ENCODE data around the gene METTL14. TPM values are rescaled to one million over a fixed set of nuclear protein-coding genes. Genes with fewer than 3 reads are reported as not detected.

METTL14 gene
- polyA plus RNA-seq, 1 donor (not counting 4 experiments of a cell fraction or from before 2014, with no cell fraction given) = 25.8 TPM

DNA sequence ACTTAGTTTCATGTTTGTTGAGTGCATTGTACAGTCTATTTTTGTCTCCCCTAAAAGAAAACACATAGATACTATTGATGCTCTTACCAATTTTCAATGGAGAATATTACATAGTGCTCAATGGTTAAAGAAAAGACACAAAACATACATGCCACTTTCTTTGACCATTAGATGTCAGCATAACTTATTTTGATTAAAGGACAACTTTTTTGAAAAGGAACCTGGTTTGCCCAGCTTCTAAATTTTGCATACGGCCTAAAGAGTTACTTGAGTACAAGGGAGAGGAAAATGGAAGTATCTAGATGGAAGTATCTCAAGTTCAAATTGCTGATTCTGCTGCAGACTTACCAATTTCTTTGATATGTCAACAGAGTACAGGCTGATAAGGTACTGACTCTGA, 68.5 kb downstream of the METTL14 start:
- H3K9me3 ChIP-seq (ENCODE audit: control insufficient read depth, low read depth, low read length) = no peaks in the 10 kb centered on the region
- no peaks in the 10 kb centered on the region for H3K27me3 ChIP-seq (ENCODE audit: control insufficient read depth, extremely low read depth, insufficient read depth, low read length)
- FAIRE-seq (no peak), DNase-seq (ENCODE audit: low read depth, low spot score) (no peak)
- H3K36me3 ChIP-seq (ENCODE audit: control insufficient read depth in 2 of 2, extremely low read depth in 1 of 2, insufficient read depth in 2 of 2, low read length in 2 of 2) = peaks cover 5 to 21% of the 10 kb centered on the region in 2 experiments
- no peaks in the 10 kb centered on the region for H3K9me1 ChIP-seq (ENCODE audit: control insufficient read depth, extremely low read depth, insufficient read depth, low read length)
- no peak overlapping the region for H2AFZ ChIP-seq (ENCODE audit: control insufficient read depth, low read length)
- dilution Hi-C loops (cut with MboI; ENCODE audit: extremely low pct_ligation_motif_present, low sequenced_read_pairs) = no loop called here
- no peak overlapping the region for H3K27ac ChIP-seq (ENCODE audit: control insufficient read depth, insufficient read depth, low read length)
- H4K20me1 ChIP-seq (ENCODE audit: control insufficient read depth, extremely low read depth, insufficient read depth, low read length) = no peaks in the 10 kb centered on the region
- H3K4me1 ChIP-seq (ENCODE audit: control insufficient read depth, extremely low read depth, insufficient read depth, low read length) = no peaks in the 10 kb centered on the region
- no peak overlapping the region for H3K9ac ChIP-seq (ENCODE audit: control insufficient read depth, extremely low read depth, insufficient read depth, low read length)
- no peaks in the 10 kb centered on the region for H3K79me2 ChIP-seq (ENCODE audit: control insufficient read depth, insufficient read depth, low read length)
- H3K4me3 ChIP-seq (ENCODE audit: control insufficient read depth in 2 of 3, extremely low read depth in 1 of 3, insufficient read depth in 2 of 3, low read depth in 1 of 3, low read length in 3 of 3) = no peak overlapping the region
- H3K4me2 ChIP-seq (ENCODE audit: control insufficient read depth, extremely low read depth, insufficient read depth, low read depth, low read length) = no peak overlapping the region
- TF ChIP-seq, protein P1, sequence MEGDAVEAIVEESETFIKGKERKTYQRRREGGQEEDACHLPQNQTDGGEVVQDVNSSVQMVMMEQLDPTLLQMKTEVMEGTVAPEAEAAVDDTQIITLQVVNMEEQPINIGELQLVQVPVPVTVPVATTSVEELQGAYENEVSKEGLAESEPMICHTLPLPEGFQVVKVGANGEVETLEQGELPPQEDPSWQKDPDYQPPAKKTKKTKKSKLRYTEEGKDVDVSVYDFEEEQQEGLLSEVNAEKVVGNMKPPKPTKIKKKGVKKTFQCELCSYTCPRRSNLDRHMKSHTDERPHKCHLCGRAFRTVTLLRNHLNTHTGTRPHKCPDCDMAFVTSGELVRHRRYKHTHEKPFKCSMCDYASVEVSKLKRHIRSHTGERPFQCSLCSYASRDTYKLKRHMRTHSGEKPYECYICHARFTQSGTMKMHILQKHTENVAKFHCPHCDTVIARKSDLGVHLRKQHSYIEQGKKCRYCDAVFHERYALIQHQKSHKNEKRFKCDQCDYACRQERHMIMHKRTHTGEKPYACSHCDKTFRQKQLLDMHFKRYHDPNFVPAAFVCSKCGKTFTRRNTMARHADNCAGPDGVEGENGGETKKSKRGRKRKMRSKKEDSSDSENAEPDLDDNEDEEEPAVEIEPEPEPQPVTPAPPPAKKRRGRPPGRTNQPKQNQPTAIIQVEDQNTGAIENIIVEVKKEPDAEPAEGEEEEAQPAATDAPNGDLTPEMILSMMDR (optimal IDR thresholded peaks at IDR 0.05 in 1 of 3, IDR thresholded peaks at IDR 0.05 in 1 of 3, conservative IDR thresholded peaks at IDR 0.05 in 1 of 3; ENCODE audit: extremely low read depth in 1 of 3, insufficient read depth in 2 of 3, low read length in 3 of 3) = no peak
- TF ChIP-seq EZH2 (IDR thresholded peaks at IDR 0.05; ENCODE audit: low read length) = no peak

DNA sequence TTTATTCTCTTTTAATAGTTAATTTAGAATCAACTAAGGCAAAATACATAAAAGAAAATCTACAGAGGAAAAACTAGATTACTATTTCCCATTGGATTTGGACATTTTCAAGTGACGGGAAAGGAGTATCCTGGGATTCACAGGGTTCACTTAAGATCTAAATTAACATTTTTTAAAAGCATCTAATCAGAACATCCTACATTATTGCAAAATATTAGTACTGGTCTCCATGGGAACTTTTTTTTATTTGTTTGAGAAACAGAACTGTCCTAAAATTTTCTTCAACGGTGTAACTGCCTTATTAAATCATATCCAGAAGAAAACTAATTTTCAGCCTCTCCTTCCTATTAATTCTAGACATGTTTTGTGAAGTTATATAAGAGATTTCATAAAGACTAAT, 69.7 kb downstream of the METTL14 start:
- no peak for FAIRE-seq
- H3K79me2 ChIP-seq (ENCODE audit: control insufficient read depth, insufficient read depth, low read length) = no peaks in the 10 kb centered on the region
- no peaks in the 10 kb centered on the region for H3K4me1 ChIP-seq (ENCODE audit: control insufficient read depth, extremely low read depth, insufficient read depth, low read length)
- no peak overlapping the region for H3K9ac ChIP-seq (ENCODE audit: control insufficient read depth, extremely low read depth, insufficient read depth, low read length)
- dilution Hi-C loops (cut with MboI; ENCODE audit: extremely low pct_ligation_motif_present, low sequenced_read_pairs) = no loop called here
- peaks cover 5 to 21% of the 10 kb centered on the region in 2 experiments for H3K36me3 ChIP-seq (ENCODE audit: control insufficient read depth in 2 of 2, extremely low read depth in 1 of 2, insufficient read depth in 2 of 2, low read length in 2 of 2)
- no peaks in the 10 kb centered on the region for H4K20me1 ChIP-seq (ENCODE audit: control insufficient read depth, extremely low read depth, insufficient read depth, low read length)
- H3K27me3 ChIP-seq (ENCODE audit: control insufficient read depth, extremely low read depth, insufficient read depth, low read length) = no peaks in the 10 kb centered on the region
- no peak overlapping the region for H3K4me3 ChIP-seq (ENCODE audit: control insufficient read depth in 2 of 3, extremely low read depth in 1 of 3, insufficient read depth in 2 of 3, low read depth in 1 of 3, low read length in 3 of 3)
- no peak overlapping the region for H3K27ac ChIP-seq (ENCODE audit: control insufficient read depth, insufficient read depth, low read length)
- H3K9me1 ChIP-seq (ENCODE audit: control insufficient read depth, extremely low read depth, insufficient read depth, low read length) = no peaks in the 10 kb centered on the region
- DNase-seq (ENCODE audit: low read depth, low spot score) = no peak
- TF ChIP-seq, protein P1 (optimal IDR thresholded peaks at IDR 0.05 in 1 of 3, IDR thresholded peaks at IDR 0.05 in 1 of 3, conservative IDR thresholded peaks at IDR 0.05 in 1 of 3; ENCODE audit: extremely low read depth in 1 of 3, insufficient read depth in 2 of 3, low read length in 3 of 3) = no peak
- no peak for TF ChIP-seq EZH2 (IDR thresholded peaks at IDR 0.05; ENCODE audit: low read length)
- H3K9me3 ChIP-seq (ENCODE audit: control insufficient read depth, low read depth, low read length) = no peaks in the 10 kb centered on the region
- no peak overlapping the region for H3K4me2 ChIP-seq (ENCODE audit: control insufficient read depth, extremely low read depth, insufficient read depth, low read depth, low read length)
- no peak overlapping the region for H2AFZ ChIP-seq (ENCODE audit: control insufficient read depth, low read length)
